Choroid plexus epithelial cell (primary cell): ENCODE measurements around the gene PLCD1.
"Not testable (repeated sequence)": the region's sequence is repeated elsewhere in the genome, so short reads cannot be mapped to it uniquely, and the experiment has no call there.

Experiments
- DNase-seq: peaks from one replicate; pipeline ENCODE4 v3.0.0-alpha.2; 2010; ENCODE audit warnings: low read depth
- H3K4me3 ChIP-seq: 2 replicates; pipeline ENCODE4 v1.5.1; 2011; ENCODE audit warnings: low read depth, mild to moderate bottlenecking, control low read depth, low read length, moderate library complexity
- CTCF ChIP-seq: conservative IDR thresholded peaks from 2 replicates; pipeline ENCODE4 v1.5.1; 2011; ENCODE audit warnings: low read depth, mild to moderate bottlenecking, control low read depth, inconsistent platforms, low read length, moderate library complexity

The PLCD1 gene

GRCh38 chr3:37982331-37982730 is 47.1 kb downstream of the PLCD1 start:
- no peak for DNase-seq
- H3K4me3 ChIP-seq: no peak overlapping the region
- TF ChIP-seq CTCF: no peak

- no peak for DNase-seq
- TF ChIP-seq CTCF: no peak
- no peak overlapping the region for H3K4me3 ChIP-seq
These were observed 48.1 kb downstream of the PLCD1 start for GRCh38 chr3:37981348-37981664.

GRCh38 chr3:37980462-37981347 is 48.7 kb downstream of the PLCD1 start:
- no peak for DNase-seq
- no peak overlapping the region for H3K4me3 ChIP-seq
- TF ChIP-seq CTCF: no peak

GRCh38 chr3:37979541-37980461 is 49.6 kb downstream of the PLCD1 start:
- no peak for DNase-seq
- H3K4me3 ChIP-seq: no peak overlapping the region
- TF ChIP-seq CTCF: no peak

GRCh38 chr3:37974121-37975083 is 55.0 kb downstream of the PLCD1 start:
- no peak overlapping the region for H3K4me3 ChIP-seq
- peak; percentile 78 for TF ChIP-seq CTCF
- peak; percentile 75 for DNase-seq

GRCh38 chr3:37973246-37974054 is 56.0 kb downstream of the PLCD1 start:
- no peak for TF ChIP-seq CTCF
- H3K4me3 ChIP-seq: no peak overlapping the region
- DNase-seq: peak; percentile 35

- not testable (repeated sequence) for DNase-seq
These were observed 57.4 kb downstream of the PLCD1 start for GRCh38 chr3:37972056-37972455.

More at GRCh38 chr3:37972056-37972455, 57.4 kb downstream of the PLCD1 start:
- H3K4me3 ChIP-seq: not testable (repeated sequence)
